Activated naive CD4-positive, alpha-beta T cell (primary cell): ENCODE measurements around the gene FAM53A.
"Not testable (repeated sequence)": the region's sequence is repeated elsewhere in the genome, so short reads cannot be mapped to it uniquely, and the experiment has no call there.

Experiments
- DNase-seq, 4 experiments: peaks; one replicate each; lab custom pipeline; 2025; lab: John Stamatoyannopoulos, UW

The FAM53A gene

DNA sequence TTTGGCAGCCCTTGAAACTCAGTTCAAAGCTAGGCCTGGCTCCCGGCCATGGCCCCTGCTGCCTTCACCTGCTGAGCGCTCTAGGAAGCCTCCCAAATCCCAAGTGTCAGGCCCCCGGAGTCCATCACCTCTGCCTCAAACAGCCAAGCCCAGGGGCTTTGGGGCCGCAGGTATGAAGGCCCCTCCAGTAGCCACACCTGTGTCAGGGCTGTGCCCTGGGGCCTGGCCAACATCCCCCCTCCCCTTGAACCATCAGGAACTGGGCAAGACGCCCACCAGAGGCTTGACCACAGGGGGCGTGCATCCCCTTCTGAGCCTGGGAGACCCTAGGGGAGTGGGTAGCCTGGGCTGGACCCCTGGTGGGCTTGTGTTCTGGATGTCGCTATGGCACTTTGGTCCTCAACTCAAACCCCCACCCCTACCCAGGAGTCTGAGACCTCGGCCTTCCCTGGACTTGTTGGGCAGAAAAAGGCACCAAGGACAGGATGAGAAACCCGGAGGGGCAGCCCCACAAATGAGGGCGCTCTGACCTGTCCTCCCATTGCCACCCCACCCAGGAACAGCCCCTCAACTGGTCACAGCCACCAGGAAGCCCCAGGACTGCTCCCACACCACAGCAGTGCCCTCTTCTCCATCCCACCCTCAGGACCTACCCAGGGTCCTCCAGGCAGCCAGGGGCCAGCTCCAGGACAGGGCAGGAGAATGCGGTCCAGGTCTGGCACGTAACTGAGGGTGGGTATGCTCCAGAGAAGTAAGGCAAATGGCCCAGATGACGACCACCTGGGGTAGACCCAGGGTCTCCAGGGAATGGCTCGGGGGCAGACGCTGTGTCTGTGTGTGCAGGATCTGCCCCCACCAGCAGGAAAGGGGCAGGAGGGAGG, 32.2 kb upstream of the FAM53A start:
- DNase-seq, result no peak

DNA sequence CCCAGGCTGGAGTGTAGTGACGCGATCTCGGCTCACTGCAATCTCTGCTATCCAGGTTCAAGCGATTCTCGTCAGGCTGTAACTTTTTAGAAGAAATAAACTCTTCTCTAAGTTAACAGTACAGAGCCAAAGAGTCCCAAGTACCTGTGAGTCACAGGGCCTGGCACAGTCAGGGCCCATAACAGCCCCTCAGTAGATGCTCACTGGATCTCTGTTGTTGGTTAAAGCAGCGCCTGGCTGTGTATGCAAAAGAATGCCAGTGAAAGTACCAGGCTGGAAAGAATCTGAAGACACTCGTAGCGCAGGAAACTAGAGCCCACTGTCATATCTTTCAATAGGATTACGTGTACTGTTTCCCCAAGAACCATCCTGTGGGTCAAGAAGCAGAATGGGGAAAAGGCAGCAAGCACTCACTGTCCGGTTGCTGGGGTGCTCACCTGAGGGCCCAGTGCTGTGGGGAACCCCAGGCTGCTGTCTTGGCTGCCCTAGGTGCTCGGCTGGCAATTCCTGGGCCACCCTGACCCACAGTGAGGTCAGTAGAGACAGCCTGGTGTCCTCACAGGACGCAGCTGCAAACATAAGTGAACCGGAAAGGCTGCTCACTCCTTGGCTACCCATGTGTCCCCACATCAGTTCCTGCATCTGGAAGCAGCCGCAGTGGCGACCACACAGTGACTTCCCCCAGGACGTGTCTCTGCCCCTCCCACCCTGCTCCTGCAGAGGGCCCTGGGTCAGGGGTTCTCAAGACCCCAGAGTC, 31.1 kb upstream of the FAM53A start:
- no peak for DNase-seq

DNA sequence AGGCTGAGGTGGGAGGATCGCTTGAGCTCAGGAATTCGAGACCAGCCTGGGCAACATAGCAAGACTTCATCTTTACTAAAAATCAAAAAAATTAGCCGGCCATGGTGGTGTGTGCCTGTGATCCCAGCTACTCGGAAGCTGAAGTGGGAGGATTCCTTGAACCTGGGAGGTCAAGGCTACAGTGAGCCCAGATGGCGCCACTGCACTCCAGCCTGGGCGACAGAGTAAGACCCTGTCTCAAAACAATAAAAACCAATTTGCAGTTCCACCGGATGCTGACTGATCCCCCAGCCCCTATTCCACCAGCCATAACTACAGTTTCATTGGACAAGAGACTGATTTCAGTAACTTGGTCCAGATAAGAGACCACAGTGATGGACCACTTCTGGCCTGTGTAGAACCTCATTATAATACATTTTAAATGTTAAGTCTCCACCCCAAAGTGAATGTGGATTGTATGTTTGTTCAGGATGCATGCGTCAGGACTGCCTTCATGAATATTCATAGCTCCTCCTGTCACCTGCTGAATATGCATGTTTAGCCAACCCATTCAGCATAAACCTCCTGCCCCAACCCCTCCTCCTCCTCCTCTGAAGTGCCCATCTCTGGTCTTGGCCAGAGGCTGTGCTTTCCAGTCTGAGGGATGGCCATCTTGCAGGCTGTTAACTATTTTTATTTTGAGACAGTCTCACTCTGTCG, 30.3 kb upstream of the FAM53A start:
- no peak for DNase-seq

DNA sequence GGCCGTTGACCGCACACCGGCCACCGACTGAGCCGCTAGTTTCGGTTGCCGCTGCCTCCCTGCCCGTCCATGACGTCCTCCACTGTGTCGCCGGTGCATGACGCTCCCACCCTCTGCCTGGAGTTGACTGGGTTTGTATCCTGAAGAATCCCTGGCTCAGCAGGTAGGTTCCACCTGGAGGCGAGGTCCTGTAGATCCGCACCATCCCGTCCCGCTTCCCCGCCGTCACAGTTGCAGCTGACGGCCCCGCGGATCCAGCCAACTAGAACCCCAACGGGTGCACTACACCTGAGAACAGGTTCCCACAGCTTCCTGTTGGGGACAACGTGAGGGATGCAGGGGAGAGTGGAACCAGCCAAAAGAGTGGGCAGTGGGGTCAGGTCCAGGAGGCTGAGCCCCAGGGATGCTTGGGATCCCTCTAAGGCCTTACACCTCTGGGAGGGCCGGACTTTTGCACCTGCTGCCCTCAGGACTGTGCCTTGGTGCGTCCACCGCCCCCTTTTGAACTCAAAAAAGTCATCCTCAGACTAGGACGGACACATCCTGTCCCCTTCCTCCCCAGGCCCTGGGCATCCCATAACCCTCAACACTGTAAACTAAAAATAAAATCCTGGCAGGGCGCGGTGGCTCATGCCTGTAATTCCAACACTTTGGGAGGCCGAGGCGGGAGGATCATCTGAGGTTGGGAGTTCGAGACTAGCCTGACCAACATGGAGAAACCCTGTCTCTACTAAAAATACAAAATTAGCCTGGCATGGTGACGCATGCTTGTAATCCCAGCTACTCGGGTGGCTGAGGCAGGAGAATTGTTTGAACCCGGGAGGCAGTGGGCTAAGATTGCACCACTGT, 29.1 kb upstream of the FAM53A start:
- DNase-seq, result no peak

DNA sequence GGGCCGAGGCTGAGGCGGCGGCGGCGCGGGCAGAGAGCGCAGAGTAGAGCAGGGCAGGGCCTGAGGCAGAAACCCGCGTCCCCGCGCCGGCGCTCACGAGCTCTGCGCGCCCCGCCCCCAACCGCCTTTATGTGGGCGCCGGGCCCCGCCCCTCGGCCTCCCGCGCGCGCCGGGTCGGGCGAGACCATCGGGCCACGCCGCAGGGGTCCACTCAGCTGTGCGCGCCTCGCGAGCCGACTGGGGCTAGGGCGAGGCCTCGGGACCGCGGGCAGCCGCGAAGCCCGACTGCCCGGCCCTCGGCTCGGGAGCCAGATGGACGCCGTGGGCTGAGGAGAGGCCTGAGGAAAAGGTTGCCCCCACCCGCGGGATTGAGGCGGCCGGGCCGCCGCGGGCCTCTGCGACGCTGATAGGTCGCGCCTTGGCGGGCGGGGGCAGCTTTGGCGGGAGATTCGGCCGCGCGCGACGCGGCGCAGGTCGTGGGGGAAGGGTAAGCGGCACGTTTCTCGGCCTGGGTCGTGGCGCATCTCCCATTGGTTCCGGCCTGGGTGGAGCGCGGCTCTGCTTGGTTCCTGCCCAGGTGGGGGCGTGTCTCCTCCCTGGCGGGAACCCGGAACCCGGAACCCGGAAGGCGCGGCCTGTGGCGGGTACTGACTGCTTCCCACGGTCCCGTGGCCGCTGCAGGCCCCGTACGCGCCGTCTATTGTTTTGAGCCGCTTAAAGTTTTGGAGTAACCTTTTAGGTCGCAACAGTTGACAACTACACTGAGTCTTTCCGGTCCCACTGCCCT, 28.3 kb upstream of the FAM53A start, which contains the start of gene SLBP:
TSS of gene SLBP (minus strand) at position 104 of the 787 bp plus-strand sequence. CDS start 131 bp downstream, outside the sequence.
- peak; percentile 96 to 99 (median 96) for DNase-seq

DNA sequence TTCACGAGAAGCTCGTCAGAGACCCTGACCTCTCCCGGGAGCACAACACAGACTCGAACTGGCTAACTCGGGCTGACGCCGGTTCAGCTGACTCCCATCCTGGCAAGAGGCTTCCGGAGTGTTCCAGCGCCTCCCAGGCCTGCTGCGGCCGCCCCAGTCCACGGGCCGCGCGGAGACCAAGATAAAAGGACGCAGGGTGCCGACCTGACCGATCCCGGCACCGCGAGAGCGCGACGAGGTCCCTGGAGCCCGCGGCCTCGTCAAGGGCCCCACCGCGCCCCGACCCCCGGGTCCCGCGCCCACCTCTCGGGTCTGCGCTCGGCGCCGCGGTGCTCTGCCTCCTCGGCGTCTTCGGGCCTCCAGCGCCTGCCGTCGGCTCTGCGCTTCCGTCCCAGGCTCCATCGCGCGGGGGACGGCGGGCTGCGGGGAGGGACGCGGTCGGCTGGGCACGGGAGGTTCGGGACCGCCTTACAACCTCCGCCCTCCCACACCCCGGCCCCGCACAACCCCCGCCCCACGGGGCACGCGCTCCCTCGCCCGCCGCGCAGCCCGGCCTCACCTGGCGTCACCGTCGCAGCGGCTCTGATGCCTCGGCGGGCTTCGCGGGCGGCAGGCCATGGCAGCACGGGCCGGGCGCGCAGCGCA, 27.6 kb upstream of the FAM53A start:
- peak in 1 of 4 experiments; percentile 63 for DNase-seq

DNA sequence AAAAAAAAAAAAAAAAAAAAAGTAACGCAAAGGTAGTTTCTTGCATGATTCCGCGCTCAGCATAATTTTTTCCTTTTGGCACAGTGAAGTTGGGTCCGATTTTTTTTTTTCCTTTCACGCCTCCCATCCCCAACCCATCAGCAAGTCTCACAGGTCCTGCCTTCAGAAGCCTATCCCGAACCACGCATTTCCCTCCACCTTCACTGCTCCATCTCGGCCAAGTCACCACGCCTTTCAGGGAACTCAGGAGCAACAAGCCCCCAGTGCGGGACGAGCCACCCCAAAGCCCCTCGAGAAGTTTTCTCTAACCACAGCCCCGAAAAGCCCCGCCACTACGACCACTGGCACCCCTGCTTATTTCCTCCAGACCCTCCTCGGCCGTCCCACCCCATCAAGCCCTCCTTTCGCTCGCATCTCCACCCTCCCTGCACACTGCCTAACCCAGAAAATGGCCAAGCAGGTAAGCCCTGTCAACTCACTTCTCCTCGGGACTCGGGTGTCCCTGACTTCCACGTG, 27.0 kb upstream of the FAM53A start:
- DNase-seq, result no peak

DNA sequence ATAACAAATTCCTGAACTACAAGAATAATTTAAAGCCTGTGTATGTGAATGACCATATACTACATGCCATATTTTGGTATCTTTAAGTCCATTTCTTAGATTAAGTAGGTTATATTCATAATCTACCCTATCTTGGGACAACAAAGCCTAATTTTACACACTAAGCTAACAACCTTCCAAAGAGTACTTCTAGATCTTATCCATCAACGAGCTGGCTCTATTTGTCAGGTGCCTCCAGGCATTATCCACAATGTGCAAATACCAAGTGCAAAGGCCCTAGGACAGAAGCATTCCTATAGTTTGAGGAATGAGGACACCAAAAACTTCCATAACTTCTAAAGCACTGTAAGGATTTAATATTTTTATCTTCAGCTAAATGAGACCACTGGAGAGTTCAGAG, 24.5 kb upstream of the FAM53A start:
- no peak for DNase-seq

DNA sequence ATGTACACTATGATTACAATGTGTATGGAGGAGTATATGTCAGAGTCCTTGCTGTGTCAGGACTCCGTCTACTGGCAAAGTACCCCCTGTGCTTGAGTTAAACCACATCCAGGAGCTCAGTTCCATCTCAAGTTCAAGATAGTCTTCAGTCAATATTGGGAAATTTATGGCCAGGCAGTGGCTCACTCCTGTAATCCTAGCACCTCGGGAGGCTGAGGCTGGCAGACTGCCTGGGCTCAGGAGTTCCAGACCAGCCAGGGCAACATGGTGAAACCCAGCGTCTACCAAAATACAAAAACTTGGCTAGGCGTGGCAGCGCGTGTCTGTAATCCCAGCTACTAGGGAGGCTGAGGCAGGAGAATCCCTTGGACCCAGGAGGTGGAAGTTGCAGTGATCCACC, 22.2 kb upstream of the FAM53A start:
- DNase-seq, result no peak

DNA sequence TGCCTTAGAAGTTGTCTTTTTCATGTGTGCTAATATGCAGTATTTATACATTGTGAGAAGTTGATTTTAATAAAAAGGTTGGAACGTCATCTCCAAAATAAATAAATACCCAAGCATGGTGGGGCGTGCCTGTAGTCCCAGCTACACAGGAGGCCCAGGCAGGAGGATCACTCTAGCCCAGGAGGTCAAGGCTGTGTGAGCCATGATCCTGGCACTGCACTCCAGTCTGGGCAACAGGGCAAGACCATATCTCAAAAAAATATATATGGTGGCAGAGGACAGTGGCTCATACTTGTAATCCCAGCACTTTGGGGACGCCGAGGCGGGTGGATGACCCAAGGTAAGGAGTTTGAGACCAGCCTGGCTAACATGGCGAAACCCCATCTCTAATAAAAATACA, 21.6 kb upstream of the FAM53A start:
- DNase-seq, result no peak

DNA sequence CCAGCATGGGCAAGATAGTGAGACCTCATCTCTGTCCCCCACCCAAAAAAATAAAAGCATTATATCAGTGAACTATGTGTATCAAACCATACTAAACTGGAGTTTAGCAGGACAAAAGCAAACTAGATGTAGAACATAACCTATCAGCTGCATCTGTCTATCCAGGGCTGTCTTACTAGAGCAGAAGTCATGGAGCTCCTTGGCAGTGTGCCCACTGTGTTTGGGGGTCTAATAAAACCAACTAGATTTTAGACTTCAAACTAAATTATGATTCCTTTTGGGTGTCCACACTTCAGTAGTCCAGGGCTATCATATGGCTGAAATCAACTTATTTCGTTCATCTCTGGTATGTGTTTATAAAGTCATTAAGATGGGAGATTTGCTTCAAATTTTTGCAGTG, 19.8 kb upstream of the FAM53A start:
- no peak for DNase-seq

DNA sequence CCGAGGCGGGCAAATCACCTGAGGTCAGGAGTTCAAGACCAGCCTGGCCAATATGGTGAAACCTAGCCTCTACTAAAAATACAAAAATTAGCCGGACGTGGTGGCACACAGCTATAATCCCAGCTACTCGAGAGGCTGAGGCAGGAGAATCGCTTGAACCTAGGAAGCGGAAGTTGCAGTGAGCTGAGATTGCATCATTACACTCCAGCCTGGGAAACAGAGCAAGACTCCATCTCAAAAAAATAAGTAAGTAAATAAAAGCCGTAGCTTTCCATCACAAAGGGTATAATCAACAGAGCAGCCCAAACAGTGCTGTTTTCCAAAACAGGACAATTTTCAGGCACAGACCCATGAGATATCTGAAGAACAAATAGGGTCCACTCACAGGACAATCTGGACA, 17.6 kb upstream of the FAM53A start:
- DNase-seq, result not testable (repeated sequence)

DNA sequence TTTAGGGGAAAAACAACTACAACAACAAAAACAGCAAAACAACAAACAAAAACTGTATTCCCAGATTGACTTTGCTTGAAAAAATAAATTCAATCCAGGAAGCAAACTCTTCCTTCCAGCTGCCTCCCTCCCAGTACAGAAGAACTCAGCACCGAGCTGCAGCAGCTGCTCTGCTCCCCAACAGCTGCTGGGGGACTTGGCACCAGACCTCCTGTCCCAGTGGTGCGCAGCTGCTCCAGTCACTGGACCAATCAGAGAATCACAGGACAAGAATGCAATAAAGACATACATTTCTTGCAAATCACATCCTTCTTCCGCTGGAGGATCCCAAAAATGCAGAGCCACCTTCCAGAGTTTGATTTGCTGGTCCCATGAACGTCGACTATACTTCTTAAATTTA, 11.8 kb upstream of the FAM53A start:
- DNase-seq, result no peak

DNA sequence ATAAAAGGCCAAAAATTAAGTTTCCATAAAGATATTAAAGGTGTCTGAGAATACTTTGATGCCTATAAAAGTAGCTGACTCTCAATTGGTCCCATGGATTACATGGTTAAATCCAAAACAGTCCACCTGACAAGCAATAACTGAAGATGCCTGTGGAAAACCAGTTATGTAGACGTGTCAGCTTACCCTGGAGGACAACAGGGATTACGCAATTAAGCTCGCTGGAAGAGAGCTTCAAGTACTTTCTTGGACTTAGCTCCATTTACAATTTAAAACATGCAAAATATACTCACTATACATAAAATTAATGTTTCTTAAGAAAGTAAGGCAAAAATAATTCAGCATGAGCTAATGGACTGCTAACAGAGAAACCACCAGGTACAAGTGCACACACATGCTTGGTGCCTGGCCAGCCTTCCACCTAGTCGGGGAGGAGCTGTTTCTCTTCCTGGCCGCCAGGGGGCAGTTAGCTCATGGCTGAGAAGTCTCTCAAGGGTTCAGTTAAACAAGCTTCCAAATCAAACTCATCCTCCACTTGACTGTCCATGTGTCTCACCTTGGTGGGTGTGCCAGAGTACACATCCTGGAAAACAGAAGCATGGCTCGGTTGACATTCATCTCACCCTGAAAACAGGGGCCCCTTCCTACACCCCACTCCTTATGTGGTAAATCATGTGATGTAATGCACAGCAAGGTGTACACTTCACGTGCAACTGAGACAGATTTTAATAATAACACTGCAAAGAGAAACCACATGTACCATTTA, 9.2 kb upstream of the FAM53A start:
- DNase-seq, result peak; percentile 16 to 69 (median 53)

DNA sequence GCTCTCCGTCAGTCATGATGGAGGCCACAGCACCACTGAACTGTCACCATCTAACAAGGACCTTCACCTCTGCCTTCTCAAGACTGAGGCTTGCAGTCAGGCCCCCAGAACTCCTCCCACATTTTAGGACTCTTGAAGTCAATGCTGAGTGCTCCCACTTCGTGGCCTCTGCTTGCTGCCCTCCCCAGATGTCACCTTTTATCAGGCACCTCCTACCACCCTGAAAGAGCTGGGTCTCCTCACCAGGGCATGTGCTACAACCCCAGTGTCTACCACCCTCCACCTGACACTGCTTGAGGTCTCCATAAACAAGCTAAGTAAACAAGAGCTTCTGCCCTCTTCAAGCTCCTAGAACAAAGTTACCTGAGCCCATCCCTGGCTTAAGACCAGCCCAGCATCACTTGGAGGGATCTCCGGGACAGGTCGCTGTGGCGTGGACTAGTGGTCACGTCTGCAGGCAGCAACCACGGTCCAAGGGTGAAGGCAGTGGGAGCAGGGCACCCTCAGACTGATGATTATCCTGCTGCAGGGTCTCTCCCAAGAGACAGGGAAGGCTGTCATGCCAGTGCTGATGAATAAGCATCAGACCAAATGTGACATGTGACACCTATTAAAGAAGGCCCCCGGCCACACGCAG, 7.7 kb upstream of the FAM53A start:
- no peak for DNase-seq

DNA sequence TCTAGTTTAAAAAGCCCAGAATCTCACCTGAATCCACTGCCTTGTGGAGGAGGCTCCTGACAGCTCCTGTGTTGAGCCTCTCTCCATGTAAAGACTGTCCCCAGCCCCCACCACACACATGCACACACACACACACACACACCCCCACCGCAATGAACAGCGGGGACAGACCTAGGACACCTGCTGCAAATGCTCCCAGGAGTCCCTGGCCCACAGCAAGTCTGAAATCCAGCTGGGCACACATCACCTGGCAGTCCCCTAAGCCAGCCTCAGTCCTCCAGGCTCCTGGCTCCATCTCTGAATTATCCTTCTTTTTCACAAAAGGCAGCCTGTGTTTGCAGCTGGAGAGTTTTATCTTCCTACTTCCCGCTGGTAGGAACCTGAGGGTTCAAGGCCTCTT, 6.6 kb upstream of the FAM53A start:
- DNase-seq, result no peak

DNA sequence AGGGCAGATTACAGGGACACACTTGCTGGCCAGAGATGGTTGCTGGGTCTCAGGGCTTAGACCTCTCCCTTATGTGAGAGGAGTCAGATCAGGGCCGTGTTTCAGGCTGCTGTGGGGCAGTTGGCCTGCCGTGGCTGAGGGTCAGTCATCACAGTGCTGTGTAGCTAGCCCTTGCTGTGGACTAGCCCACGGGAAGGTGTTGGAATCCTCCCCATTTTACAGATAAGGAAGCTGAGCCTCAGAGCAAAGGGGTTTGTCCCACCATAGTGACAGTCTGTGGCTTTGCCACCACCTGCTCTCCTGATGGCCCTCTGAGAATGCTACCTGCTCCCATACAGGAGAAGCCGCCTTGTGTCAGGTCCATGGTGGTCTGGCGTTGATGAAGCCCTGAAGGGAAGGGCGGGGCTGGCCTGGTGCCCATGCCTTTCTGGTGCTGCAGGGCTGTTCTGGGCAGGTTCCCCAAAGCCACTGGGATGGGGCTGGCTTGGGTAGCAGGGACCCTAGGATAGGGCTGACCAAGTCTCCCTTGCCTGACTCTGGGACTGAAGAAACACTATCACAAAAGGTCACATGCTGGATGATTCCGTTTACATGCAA, 2.4 kb upstream of the FAM53A start:
- DNase-seq, result no peak
